Smooth muscle cell (in vitro differentiated cells): ENCODE measurements around the gene BRD1. TPM values are rescaled to one million over a fixed set of nuclear protein-coding genes. Genes with fewer than 3 reads are reported as not detected.

Experiments
- DNase-seq: peaks from one replicate; lab custom pipeline; 2025; ENCODE audit not compliant: unreplicated experiment; lab: John Stamatoyannopoulos, UW
- H2AFZ ChIP-seq: fragments of 200-600 bp; sonication (generic); 2 replicates; pipeline ENCODE4 v1.6.0; 2016; ENCODE audit warnings: antibody characterized with exemption, low read depth, mild to moderate bottlenecking
- H3F3A ChIP-seq: fragments of 200-600 bp; sonication (generic); 2 replicates; pipeline ENCODE4 v1.6.0; 2017; ENCODE audit warnings: antibody characterized with exemption, low read depth
- H3K27ac ChIP-seq: fragments of 200-600 bp; sonication (generic); 2 replicates; pipeline ENCODE4 v1.5.1; 2016; ENCODE audit warnings: low read depth, mild to moderate bottlenecking
- H3K27me3 ChIP-seq: fragments of 200-600 bp; sonication (generic); 2 replicates; pipeline ENCODE4 v1.6.1; 2016; ENCODE audit warnings: low read depth, mild to moderate bottlenecking
- H3K36me3 ChIP-seq: fragments of 200-600 bp; sonication (generic); 2 replicates; pipeline ENCODE4 v1.5.1; 2016; ENCODE audit warnings: low read depth
- H3K4me1 ChIP-seq: fragments of 200-600 bp; sonication (generic); 2 replicates; pipeline ENCODE4 v1.5.1; 2016; ENCODE audit warnings: low read depth
- H3K4me2 ChIP-seq: fragments of 200-600 bp; sonication (generic); 2 replicates; pipeline ENCODE4 v1.6.0; 2016; ENCODE audit warnings: mild to moderate bottlenecking
- H3K4me3 ChIP-seq: fragments of 200-600 bp; sonication (generic); 2 replicates; pipeline ENCODE4 v1.5.1; 2016; ENCODE audit warnings: mild to moderate bottlenecking
- H3K79me2 ChIP-seq: fragments of 200-600 bp; sonication (generic); 2 replicates; pipeline ENCODE4 v1.6.0; 2016; ENCODE audit warnings: low read depth, mild to moderate bottlenecking
- H3K9ac ChIP-seq: fragments of 200-600 bp; sonication (generic); 2 replicates; pipeline ENCODE4 v1.6.0; 2016; ENCODE audit warnings: low read depth
- H3K9me3 ChIP-seq: fragments of 200-600 bp; sonication (generic); replicated peaks from 2 replicates; pipeline ENCODE4 v1.5.1; 2016; ENCODE audit warnings: low read depth
- H4K20me1 ChIP-seq: fragments of 200-600 bp; sonication (generic); 2 replicates; pipeline ENCODE4 v1.6.0; 2016; ENCODE audit warnings: low read depth
- CTCF ChIP-seq: fragments of 200-600 bp; sonication (generic); IDR thresholded peaks from 2 replicates; pipeline ENCODE4 v1.5.1; 2017; ENCODE audit warnings: borderline replicate concordance, mild to moderate bottlenecking, antibody characterized with exemption; ENCODE audit not compliant: insufficient read depth, poor library complexity, severe bottlenecking
- WGBS: methylation state at CpG from one replicate; pipeline ENCODE4 v1.1.7; 2016; ENCODE audit warnings: low lambda C conversion rate; 5-methylcytosine and 5-hydroxymethylcytosine counted together
- polyA plus RNA-seq: library from polyadenylated mRNA; unstranded; fragments of >200 nt; fragmentation: Nextera tagmentation; extraction: Ambion mirVana; gene quantifications from 2 replicates; pipeline ENCODE4 v1.2.1, GENCODE V29; 2016
- total RNA-seq: library from RNA; depleted of rRNA; stranded (reverse); fragments of >200 nt; gene quantifications from 2 replicates; pipeline ENCODE4 v1.2.3, GENCODE V29; 2014

BRD1 gene
- total and polyA plus RNA-seq, 2 experiments from 2014 or later, result 15.0 to 20.5 TPM

GRCh38 chr22:49817359-49817758, 10.3 kb downstream of the BRD1 start:
- WGBS, result 98% methylated on average over 3 of the region's 3 CpGs
- peaks cover 100% of the 10 kb centered on the region for H4K20me1 ChIP-seq

DNA sequence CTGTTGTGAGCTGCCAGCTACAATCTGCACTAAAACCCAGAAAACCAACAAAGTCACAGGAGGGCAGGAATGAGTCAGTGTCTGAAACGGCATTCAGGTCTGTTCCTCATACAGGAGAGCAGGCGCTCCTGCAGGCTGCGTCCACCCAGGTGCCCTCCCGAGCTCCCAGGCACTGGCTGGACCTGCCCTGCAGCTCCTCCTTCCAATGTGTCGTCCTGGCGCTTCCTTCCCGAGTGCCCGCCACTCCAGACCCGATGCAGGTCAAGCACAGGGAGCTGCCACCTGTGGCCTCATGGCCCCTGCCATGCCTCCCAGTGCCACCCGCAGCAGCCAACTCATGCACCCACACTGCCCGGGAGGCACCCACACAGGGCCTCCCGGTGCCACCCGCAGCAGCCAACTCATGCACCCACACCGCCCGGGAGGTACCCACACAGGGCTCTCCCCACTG, 12.0 kb downstream of the BRD1 start:
- Histone ChIP-seq H3K9ac (no peak overlapping the region), H4K20me1 (peaks cover 100% of the 10 kb centered on the region), H3K4me2 (no peak overlapping the region), H3K4me1 (no peaks in the 10 kb centered on the region), H3F3A (peaks cover 4% of the 10 kb centered on the region), H3K27ac (no peak overlapping the region), H3K79me2 (peaks cover 100% of the 10 kb centered on the region), H3K4me3 (no peak overlapping the region), H3K9me3 (no peaks in the 10 kb centered on the region), H2AFZ (no peak overlapping the region), H3K27me3 (no peaks in the 10 kb centered on the region), H3K36me3 (peaks cover 11% of the 10 kb centered on the region)
- no peak for DNase-seq
- 90% methylated on average over 15 of the region's 15 CpGs for WGBS
- TF ChIP-seq CTCF, result no peak

More at GRCh38 chr22:49817359-49817758, 10.3 kb downstream of the BRD1 start:
- Histone ChIP-seq H3K27me3 (no peaks in the 10 kb centered on the region), H3K9me3 (no peaks in the 10 kb centered on the region), H3K4me1 (no peaks in the 10 kb centered on the region), H3K9ac (no peak overlapping the region), H2AFZ (no peak overlapping the region), H3F3A (no peaks in the 10 kb centered on the region), H3K4me3 (no peak overlapping the region), H3K27ac (no peak overlapping the region), H3K36me3 (peaks cover 11% of the 10 kb centered on the region), H3K4me2 (no peak overlapping the region), H3K79me2 (peaks cover 100% of the 10 kb centered on the region)
- TF ChIP-seq CTCF, result no peak
- DNase-seq, result no peak

DNA sequence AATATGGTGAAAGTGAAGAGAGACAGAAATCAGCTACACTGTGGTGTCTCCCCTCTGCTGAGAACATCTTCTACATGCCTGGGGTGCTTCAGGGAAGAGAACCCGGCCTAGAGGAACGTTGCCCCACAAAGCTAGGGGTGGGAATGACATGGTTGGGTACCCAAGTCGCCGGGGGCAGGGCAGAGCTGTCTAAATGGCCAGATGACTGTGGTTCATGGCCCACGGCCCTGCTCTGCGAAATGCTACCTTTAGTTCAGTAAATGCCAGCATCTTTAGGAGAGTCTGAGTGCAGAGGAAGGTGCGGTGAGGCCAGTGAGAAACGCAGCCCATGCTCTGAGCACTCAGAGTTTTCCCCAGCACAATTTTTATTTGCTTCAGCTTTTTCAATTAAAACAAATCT, 12.8 kb downstream of the BRD1 start:
- 97% methylated on average over 8 of the region's 8 CpGs for WGBS
- no peaks in the 10 kb centered on the region for H3K4me1 ChIP-seq
- no peak overlapping the region for H3K27ac ChIP-seq
- peaks cover 100% of the 10 kb centered on the region for H4K20me1 ChIP-seq
- no peaks in the 10 kb centered on the region for H3K27me3 ChIP-seq
- H2AFZ ChIP-seq, result no peak overlapping the region
- peaks cover 100% of the 10 kb centered on the region for H3K79me2 ChIP-seq
- no peak overlapping the region for H3K4me3 ChIP-seq
- no peaks in the 10 kb centered on the region for H3K9me3 ChIP-seq
- peaks cover 4% of the 10 kb centered on the region for H3F3A ChIP-seq
- H3K36me3 ChIP-seq, result peaks cover 11% of the 10 kb centered on the region
- no peak for DNase-seq
- no peak for TF ChIP-seq CTCF
- no peak overlapping the region for H3K4me2 ChIP-seq
- no peak overlapping the region for H3K9ac ChIP-seq

DNA sequence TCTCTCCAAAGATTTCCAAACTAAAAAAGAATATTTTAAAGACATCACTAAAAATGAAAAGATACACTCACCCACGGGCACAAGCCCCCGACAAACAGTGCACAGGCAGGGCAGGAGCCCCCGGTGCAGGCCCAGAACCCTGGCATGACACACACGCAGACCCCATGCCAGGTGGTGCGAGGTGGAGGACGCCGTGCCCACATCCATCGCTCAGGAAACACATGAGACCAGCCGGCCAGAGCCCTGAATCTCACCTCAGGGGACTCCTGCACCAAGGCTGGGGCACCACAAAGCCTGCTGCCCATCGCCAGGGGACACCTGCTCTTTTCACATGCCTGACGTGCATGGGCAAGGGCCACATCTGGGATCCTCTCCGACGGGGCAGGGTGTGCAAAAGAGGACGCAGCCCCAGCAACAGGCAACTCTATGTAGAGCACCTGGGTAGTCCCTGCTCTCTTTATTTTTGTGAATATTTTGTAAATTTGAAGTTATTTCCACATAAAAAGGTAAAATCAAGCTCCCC, 13.4 kb downstream of the BRD1 start:
- Histone ChIP-seq H3F3A (peaks cover 4% of the 10 kb centered on the region), H4K20me1 (peaks cover 100% of the 10 kb centered on the region), H3K27ac (no peak overlapping the region), H3K9me3 (no peaks in the 10 kb centered on the region), H2AFZ (no peak overlapping the region), H3K36me3 (peaks cover 11% of the 10 kb centered on the region), H3K27me3 (no peaks in the 10 kb centered on the region), H3K4me1 (no peaks in the 10 kb centered on the region), H3K9ac (no peak overlapping the region), H3K4me3 (no peak overlapping the region), H3K4me2 (no peak overlapping the region), H3K79me2 (peaks cover 100% of the 10 kb centered on the region)
- 98% methylated on average over 14 of the region's 14 CpGs for WGBS
- DNase-seq, result no peak
- TF ChIP-seq CTCF, result no peak
